Glomerular visceral epithelial cell (primary cell): ENCODE results near the gene ZCWPW1.

Source experiments
- DNase-seq: peaks from one replicate; pipeline ENCODE4 v3.0.0-alpha.2; 2016; ENCODE audit errors: extremely low spot score

ZCWPW1 gene, protein sequence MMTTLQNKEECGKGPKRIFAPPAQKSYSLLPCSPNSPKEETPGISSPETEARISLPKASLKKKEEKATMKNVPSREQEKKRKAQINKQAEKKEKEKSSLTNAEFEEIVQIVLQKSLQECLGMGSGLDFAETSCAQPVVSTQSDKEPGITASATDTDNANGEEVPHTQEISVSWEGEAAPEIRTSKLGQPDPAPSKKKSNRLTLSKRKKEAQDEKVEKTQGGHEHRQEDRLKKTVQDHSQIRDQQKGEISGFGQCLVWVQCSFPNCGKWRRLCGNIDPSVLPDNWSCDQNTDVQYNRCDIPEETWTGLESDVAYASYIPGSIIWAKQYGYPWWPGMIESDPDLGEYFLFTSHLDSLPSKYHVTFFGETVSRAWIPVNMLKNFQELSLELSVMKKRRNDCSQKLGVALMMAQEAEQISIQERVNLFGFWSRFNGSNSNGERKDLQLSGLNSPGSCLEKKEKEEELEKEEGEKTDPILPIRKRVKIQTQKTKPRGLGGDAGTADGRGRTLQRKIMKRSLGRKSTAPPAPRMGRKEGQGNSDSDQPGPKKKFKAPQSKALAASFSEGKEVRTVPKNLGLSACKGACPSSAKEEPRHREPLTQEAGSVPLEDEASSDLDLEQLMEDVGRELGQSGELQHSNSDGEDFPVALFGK

GRCh38 chr7:100428199-100428966, at the start of gene ZCWPW1:
Gene ZCWPW1, minus strand, starts transcription at chr7:100428703. Its CDS starts 8,054 bp downstream, at chr7:100420649.
- peak; percentile 96 for DNase-seq

DNA sequence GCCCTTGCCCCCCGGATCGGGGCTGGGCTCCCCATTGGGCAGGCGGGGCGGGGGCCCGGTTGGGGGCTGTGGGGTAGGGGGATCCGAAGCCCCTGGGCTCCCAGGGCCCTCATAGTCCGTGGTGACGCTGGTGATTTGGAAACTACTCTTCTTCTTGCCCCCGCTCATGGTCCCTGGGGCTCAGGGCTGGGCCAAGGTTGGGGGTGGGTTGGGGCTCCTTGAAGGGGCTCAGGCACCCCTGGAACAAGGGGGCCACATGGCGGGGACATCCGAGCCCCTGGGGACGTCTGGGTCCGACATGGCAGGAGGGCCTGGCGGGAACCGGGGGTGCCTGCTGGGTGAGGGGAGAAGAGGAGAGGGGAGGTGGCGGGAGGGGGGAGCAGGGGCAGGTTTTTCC, 49.4 kb upstream of the ZCWPW1 start:
- no peak for DNase-seq

GRCh38 chr7:100476903-100477870, 48.7 kb upstream of the ZCWPW1 start:
- DNase-seq: no peak

DNA sequence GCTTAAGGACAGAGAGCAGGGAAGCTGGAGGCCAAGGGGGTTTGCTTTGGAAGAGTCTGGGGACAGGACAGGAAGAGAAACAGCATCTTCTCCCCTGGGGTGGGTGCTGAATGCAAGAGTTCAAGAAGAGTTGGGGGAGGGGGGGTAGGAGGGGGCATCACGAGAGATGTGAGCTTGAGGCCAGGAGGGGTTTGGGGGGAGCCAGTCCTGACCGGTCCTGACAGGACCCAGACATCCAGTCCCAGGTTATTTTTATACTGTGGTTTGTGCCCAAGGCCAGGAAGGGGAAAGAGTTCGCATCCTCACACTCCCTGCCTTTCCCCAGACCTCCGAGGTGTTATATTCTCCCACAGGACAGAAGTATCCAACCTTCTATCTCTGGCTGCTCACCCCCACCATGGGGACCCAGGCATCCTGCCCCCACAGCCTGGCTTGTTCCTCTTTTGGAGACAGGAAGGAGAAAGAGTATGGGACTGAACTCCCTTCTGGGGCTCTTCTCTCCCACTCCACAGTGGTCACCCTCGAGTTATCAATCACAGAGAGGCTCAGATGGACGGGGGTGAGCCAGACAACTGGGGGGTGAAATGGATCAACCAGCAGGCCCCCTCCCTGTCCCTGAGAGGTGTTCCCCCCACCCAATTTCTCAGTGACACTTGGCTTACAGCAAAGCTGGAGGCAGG, 47.7 kb upstream of the ZCWPW1 start:
- no peak for DNase-seq

DNA sequence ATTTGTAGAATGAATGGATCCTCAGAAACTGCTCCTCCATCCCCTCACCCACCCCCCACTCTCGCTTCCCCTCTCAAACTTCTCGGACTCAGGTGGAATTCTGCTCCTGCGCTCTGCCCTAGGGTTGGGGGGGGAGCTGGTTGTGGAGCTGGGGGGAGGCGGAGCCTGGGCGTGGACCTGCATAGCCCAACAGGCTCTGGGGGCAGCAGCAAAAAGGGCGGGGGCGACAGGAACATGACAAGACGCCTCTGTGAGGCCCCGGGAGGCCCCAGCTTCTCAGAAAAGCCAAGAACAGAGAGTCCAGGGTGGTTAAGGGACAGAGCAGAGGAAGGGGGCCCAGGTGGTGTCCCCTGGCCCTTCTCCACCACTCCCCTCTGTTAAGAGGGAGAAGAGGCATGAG, 47.0 kb upstream of the ZCWPW1 start:
- no peak for DNase-seq

GRCh38 chr7:100472854-100473499, 44.5 kb upstream of the ZCWPW1 start:
- no peak for DNase-seq

- no peak for DNase-seq
These were observed 43.8 kb upstream of the ZCWPW1 start for GRCh38 chr7:100472121-100472851.

DNA sequence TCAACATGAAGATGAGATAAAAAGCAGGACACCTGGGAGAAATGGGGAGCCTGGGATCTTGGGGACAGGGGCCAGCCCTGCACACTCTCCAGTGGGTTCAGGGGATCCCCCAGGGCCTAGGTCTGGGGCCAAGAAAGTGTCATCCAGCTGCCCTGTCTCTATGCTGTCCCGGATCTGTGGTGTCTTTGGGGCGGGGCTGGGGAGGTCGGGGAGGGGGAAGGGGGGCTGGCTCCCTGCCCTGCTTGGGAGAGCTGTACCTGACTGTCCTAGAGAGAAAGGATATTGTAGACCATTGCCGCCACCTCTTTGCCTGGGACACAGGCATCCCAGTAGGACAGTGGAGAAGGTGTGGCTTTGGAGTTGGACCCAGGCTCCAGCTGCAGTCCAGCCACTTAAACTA, 42.5 kb upstream of the ZCWPW1 start:
- DNase-seq: no peak

- peak; percentile 78 for DNase-seq
These were observed 40.9 kb upstream of the ZCWPW1 start for GRCh38 chr7:100469227-100470044.

DNA sequence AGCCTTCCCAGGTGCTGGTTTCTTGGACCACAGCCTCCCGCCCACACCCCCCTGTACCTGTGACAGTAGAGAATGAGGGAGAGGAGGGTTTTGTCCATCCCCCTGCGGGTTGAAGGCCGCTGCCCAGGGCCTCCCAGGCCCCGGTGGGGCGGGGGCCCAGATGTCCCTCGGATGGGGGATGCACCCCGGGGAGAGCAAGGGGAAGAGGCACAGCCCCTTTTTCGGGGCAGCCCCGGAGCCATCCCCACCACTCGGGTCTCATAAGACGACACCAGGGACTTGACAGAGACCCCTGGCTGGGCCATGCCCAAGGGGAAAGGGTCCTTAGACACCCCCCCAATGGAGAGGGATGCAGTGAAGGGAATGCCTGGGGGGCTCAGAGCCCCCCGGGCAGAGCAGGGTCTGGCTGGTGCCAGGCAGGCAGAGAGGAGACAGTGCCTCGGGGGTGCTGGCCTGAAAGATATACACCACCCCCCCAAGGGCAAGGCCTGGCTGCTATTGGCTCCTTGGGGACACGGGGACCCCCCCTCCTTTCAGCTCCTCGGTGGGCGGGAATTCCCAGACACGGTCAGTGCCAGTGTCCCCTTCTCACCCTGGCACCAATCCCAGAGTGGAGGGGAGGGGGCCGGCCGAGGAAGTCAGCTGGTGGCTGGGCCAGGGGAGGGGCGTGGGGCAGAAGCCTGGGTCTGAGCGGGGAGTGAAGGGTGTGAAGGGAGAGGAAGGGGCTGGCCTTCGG, 39.3 kb upstream of the ZCWPW1 start:
- DNase-seq: no peak

DNA sequence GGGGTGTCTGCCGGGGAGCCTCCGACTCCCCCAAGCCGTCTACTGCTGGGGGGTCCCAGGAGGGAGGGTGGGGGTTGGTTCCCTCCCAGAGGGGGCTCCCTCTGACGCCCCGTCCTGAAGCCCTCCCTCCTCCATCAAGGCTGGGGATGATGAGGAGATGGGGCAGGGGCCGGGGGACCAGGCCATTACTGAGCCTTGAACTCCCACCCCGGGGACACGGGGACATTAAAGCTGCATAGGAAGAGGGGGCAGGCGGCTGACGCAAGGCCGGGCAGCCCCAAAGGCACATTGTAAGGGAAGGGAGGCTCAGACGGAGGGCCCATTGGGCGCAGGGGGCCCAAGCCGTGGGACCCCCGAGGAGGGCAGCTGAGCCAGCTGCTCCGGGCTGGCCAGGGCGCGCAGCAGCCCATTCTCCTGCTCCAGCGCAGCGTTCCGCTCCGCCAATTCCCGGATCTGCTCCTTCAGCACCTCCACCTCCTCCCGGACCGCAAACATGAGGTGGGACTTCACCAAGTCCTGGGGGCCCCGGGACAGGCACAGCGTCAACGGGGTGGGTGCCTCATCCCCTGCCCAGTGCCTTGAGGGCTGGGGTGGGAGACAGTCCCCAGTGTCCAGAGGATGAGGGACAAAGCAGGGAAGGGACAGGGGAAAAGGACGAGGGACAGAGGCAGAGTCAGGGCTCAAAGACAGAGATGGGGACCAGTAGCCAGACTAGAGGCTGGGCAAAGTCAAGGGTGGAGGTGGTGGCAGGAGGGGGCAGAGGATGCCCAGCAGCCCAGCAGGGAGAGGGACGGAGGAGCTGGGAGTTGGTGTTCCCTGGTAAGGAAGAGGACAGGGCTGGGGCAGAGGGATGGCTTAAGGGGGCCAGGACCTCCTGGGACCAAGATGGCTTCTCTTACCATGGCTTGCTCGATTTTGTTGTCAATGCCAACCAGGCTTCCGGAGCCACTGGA, 38.4 kb upstream of the ZCWPW1 start:
- no peak for DNase-seq

DNA sequence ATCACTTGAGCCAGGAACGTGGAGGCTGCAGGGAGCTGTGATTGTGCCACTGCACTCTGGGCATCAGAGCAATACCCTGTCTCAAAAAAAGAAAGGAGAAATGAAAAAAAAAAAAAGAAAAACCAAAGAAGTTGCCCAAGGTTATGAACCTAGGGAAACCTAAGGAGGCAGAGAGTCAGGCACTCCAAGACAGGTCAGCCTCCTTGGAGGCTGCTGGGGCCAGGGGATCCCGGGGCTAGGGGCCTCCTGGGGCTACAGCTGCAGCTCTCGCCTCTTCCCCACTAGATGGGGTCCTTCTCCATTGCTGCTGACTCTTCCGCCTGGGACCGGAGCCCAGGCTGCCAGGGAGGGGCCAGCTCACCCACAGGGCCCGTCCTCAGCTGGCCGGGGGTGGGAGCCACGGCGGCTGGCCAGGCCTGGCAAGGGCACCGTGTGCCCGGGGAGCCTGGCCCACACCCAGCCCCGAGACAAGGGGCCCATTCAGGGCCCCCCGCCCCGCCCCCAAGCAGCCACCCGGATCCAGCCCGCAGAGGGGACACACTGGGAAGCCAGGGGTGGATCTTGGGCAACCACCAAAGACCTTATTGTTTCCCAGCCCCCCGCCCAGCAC, 37.3 kb upstream of the ZCWPW1 start:
- DNase-seq: peak; percentile 73

- no peak for DNase-seq
These were observed 36.8 kb upstream of the ZCWPW1 start for GRCh38 chr7:100465299-100465698.

- DNase-seq: no peak
These were observed 36.3 kb upstream of the ZCWPW1 start for GRCh38 chr7:100464791-100465190.

GRCh38 chr7:100464210-100464660, 35.7 kb upstream of the ZCWPW1 start, which contains the start of gene SPACDR:
Gene SPACDR, minus strand, starts transcription at chr7:100464260. Its CDS starts 235 bp downstream, at chr7:100464025.
- DNase-seq: no peak

- no peak for DNase-seq
These were observed 28.5 kb upstream of the ZCWPW1 start for GRCh38 chr7:100457033-100457432.
